DND-41 (cell line): ENCODE results near the gene NDUFS8.

Experiments
- CTCF ChIP-seq: IDR thresholded peaks from 2 replicates; pipeline ENCODE4 v1.5.1; 2012; ENCODE audit warnings: borderline replicate concordance, low read length, moderate library complexity, mild to moderate bottlenecking; ENCODE audit not compliant: poor library complexity, severe bottlenecking; ENCODE audit errors: extremely low read depth
- EZH2 ChIP-seq: IDR thresholded peaks from 3 replicates; pipeline ENCODE4 v1.6.1; 2012; ENCODE audit warnings: borderline replicate concordance, low read depth, mild to moderate bottlenecking, moderate library complexity, low read length, inconsistent platforms; ENCODE audit not compliant: severe bottlenecking

- TF ChIP-seq CTCF = no peak
- no peak for TF ChIP-seq EZH2
These were observed 11.7 kb upstream of the NDUFS8 start for GRCh38 chr11:68018730-68019190.
